OCI-LY3 (cell line): ENCODE data around the gene GPATCH8.

Experiments
- CTCF ChIP-seq: fragments of 200-600, 300-600 bp; sonication (generic); IDR thresholded peaks from 2 replicates; pipeline ENCODE4 v1.5.1; 2014; ENCODE audit warnings: antibody characterized with exemption, low read length, low read depth
- EZH2phosphoT487 ChIP-seq: fragments of 200-600 bp; shearing (Covaris generic); IDR thresholded peaks from 2 replicates; pipeline ENCODE4 v1.6.1; 2018; ENCODE audit warnings: antibody characterized with exemption, mixed run types, low read depth

GRCh38 chr17:44493339-44493738, 9.9 kb downstream of the GPATCH8 start:
- no peak for TF ChIP-seq CTCF
- no peak for TF ChIP-seq EZH2phosphoT487
